NCI-H128 (cell line): ENCODE data around the gene G6PD.
"Not testable (repeated sequence)": the region's sequence is repeated elsewhere in the genome, so short reads cannot be mapped to it uniquely, and the experiment has no call there.

Experiments
- DNase-seq: peaks from one replicate; lab custom pipeline; 2025; ENCODE audit not compliant: unreplicated experiment; lab: John Stamatoyannopoulos, UW

G6PD gene

GRCh38 chrX:154515966-154516655, 30.5 kb downstream of the G6PD start, which contains the start of gene FAM3A:
Gene FAM3A, minus strand, starts transcription at chrX:154516232. Its CDS starts 460 bp downstream, at chrX:154515772.
- DNase-seq, result peak; percentile 85

DNA sequence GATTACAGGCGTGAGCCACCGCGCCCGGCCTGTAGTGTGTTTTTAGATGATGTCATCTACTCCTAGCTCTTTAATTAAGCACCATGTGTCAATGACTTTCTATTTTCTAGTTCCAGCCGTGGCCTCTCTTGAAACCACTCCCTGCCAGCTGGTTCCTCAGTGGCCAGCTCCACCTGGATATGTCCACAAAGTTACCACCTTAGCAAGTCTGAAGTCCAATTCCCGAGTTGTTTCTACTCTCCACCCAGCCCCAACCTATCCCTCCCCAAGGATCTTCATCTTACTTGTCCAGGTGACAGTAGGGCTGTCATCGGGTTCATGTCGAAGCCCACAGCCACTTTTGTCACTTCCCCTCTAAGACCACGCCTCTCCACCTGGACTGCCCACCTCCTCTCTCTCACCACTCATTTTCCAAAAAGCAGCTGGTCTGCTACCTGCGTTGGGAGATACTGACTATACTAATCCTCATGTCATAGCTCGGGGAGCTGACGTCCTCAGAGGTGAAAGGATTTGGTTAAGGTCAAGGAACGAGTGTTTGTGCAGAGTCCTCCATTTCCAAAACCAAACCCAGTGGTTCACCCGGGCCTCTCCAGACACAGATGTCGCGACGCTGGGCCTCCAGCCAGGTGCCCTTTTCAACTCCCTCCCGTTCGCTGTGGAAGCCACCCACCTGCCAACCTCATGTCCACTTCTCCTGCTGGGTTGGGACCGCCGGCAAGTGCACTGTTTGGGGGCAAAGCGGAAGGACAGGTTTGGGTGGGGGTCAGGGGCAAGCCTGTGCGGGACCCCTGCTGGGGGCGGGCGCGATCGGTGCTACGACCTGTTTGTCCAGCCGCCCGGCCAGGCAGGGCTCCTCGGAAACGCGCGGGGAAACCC, 31.3 kb downstream of the G6PD start:
- no peak for DNase-seq

- no peak for DNase-seq
Measured at GRCh38 chrX:154513716-154514115, 32.9 kb downstream of the G6PD start.

GRCh38 chrX:154512879-154513553, 33.6 kb downstream of the G6PD start:
- DNase-seq, result no peak

GRCh38 chrX:154511761-154512160, 34.9 kb downstream of the G6PD start:
- DNase-seq, result no peak

- no peak for DNase-seq
Measured at GRCh38 chrX:154509455-154509854, 37.2 kb downstream of the G6PD start.

DNA sequence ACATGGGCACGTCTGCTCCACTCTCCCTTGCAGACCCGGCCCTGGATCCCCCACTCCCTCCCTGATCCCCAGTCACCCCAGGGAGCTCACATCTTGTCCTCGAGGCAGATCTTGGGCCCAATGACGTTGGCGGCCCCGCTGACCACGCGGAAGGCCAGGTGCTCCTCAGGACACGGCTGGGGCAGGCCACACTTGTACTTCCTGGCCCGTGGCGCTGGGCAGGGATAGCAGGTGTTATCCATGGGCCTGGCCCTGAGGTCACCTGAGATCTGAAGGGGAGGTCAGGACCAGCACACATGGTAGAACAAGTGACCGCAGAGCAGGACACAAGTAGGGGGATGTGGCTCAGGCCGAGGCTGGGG, 38.3 kb downstream of the G6PD start:
- no peak for DNase-seq

- no peak for DNase-seq
Measured at GRCh38 chrX:154507673-154508383, 38.8 kb downstream of the G6PD start.

GRCh38 chrX:154506483-154507332, 39.9 kb downstream of the G6PD start:
- DNase-seq, result no peak

GRCh38 chrX:154505734-154506133, 40.9 kb downstream of the G6PD start:
- DNase-seq, result no peak

GRCh38 chrX:154502989-154503388, 43.7 kb downstream of the G6PD start:
- DNase-seq, result no peak

- no peak for DNase-seq
Measured at GRCh38 chrX:154502098-154502497, 44.5 kb downstream of the G6PD start.

- DNase-seq, result not testable (repeated sequence)
Measured at GRCh38 chrX:154501423-154501822, 45.2 kb downstream of the G6PD start.

GRCh38 chrX:154496591-154497137, 50.0 kb downstream of the G6PD start:
- not testable (repeated sequence) for DNase-seq

- no peak for DNase-seq
Measured at GRCh38 chrX:154495472-154495922, 51.1 kb downstream of the G6PD start.

DNA sequence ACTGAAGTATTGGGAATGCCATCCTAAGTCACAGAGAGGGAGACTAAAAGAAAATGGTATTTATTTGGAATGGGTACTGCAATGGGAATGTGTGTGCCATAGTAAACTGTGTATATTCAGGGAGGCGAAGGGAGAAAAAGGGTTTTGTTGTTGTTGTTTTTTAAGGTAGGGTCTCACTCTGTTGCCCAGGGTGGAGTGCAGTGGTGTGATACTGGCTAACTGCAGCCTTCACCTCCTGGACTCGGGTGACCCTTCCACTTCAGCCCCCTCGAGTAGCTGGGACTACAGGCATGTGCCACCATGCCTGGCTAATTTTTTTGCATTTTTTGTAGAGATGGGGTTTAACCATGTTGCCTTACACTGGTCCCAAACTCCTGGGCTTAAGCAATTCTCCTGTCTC, 51.9 kb downstream of the G6PD start:
- no peak for DNase-seq

DNA sequence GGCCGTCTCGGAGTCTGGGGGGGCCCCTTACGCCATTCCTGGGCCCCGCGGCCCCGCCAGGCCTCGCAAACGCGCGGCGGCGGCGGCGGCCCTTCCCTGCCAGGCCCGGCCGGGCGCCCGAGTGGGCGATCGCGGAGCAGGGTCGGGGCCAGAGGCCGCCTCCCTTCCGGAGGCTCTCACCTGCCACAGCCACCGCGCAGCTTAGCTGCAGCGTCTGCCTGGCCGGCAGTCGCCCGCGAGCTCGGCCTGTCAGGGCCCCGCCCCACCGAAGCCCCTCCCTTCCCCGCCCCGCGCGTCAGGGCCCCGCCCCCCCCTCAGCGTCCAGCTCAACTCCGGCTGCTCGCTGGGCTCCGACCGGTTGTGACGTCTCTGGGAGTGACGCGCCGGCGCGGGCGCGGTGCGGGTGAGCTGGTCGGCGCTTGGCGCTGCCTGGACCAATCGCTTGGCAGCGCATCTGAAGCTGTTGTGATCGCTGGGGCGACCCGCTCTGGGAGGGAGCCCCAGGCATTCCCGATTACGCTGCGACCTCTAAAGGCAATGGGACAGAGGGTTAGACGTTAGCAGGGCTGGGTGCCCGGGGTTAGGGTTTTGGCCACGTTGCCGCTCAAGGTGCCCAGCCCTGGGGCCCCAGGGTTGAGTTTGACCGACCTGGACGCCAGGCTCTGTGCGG, 56.1 kb downstream of the G6PD start, which contains the start of gene SLC10A3:
TSS of gene SLC10A3 (minus strand) at position 216 of the 670 bp plus-strand sequence. CDS start 1,689 bp downstream, outside the sequence.
- DNase-seq, result peak; percentile 80

- DNase-seq, result no peak
Measured at GRCh38 chrX:154490021-154490413, 56.6 kb downstream of the G6PD start.

GRCh38 chrX:154489182-154489581, 57.5 kb downstream of the G6PD start:
- DNase-seq, result no peak
